GM12872 (cell line): ENCODE results near the gene ICOS.

Experiments used
- CTCF ChIP-seq: IDR thresholded peaks from 3 replicates; pipeline ENCODE4 v1.5.1; 2011; ENCODE audit warnings: low read depth, mild to moderate bottlenecking, low read length, moderate library complexity; ENCODE audit not compliant: insufficient read depth

ICOS gene

GRCh38 chr2:203916756-203917155, 19.8 kb upstream of the ICOS start:
- TF ChIP-seq CTCF, result no peak

- no peak for TF ChIP-seq CTCF
These were observed 18.3 kb upstream of the ICOS start for GRCh38 chr2:203918264-203918663.

GRCh38 chr2:203918839-203919238, 17.7 kb upstream of the ICOS start:
- TF ChIP-seq CTCF, result no peak

GRCh38 chr2:203925512-203926158, 10.9 kb upstream of the ICOS start:
- TF ChIP-seq CTCF, result no peak

GRCh38 chr2:203928849-203929248, 7.7 kb upstream of the ICOS start:
- TF ChIP-seq CTCF, result peak; percentile 42; the same call in 2 of the 3 replicates

- no peak for TF ChIP-seq CTCF
These were observed 2.5 kb upstream of the ICOS start for GRCh38 chr2:203934041-203934492.

- no peak for TF ChIP-seq CTCF
These were observed 1.7 kb upstream of the ICOS start for GRCh38 chr2:203934711-203935438.
